SK-N-SH treated with all-trans-retinoic acid at 6 μM for 48 hours (cell line): ENCODE measurements around the gene BMP6.

Source experiments
- ARNTL ChIP-seq: fragments of 450-650 bp; formaldehyde crosslinking; IDR thresholded peaks from 2 replicates; pipeline ENCODE4 v1.5.0; 2020; ENCODE audit warnings: low read depth, mild to moderate bottlenecking, moderate library complexity, borderline replicate concordance
- OSR1 ChIP-seq: fragments of 250-450 bp; sonication (Bioruptor Pico); IDR thresholded peaks from 2 replicates; pipeline ENCODE4 v1.8.0; 2022; ENCODE audit warnings: moderate library complexity, mild to moderate bottlenecking, inconsistent platforms
- PATZ1 ChIP-seq: fragments of 250-450 bp; sonication (Bioruptor Pico); IDR thresholded peaks from 2 replicates; pipeline ENCODE4 v1.8.0; 2020; ENCODE audit warnings: mild to moderate bottlenecking, moderate library complexity, borderline replicate concordance
- RARB ChIP-seq: fragments of 250-450 bp; sonication (Bioruptor Pico); IDR thresholded peaks from 2 replicates; pipeline ENCODE4 v1.8.0; 2021; ENCODE audit warnings: mild to moderate bottlenecking, moderate library complexity
- TOX ChIP-seq: fragments of 250-450 bp; sonication (Bioruptor Pico); IDR thresholded peaks from 2 replicates; pipeline ENCODE4 v1.8.0; 2021; ENCODE audit warnings: mild to moderate bottlenecking, moderate library complexity, borderline replicate concordance

DNA sequence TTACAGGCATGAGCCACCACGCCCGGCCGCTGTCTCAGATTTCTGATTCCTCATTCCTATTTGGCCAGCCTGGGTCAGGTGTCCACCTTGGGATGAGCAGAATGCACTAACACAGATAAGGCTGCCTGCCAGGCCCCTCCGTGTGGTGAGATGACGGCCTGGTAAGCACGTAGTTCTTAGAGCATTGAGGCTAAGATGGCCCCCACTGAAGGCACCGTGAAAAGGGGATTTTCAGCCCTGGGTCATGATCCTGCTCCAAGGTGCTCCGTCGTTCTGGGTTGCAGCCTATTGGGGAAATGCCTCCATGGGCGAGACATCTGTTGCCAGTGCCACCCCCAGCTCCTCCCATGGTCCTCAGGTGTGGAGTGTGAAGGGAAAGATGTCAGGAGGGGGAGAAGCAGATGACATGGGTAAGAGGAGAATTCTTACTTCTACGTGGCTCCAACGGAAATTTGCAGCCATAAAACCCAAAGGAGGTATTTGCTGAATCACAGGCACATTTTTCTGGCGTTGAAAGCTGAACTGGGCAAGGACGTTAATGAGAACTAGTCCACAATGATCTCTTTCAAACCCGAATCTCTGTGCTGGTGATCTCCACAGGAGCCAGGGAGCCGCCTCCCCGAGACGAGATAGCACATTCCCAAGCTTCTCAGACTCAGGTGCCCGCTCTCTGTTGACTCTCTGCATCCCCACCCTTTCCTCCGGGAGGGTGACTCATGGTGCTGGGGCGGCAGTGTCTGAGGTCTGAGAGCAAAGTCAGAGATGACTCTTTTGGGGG is 34.0 kb upstream of the BMP6 start:
- TF ChIP-seq OSR1 (CRISPR knock-in tag) = no peak
- TF ChIP-seq TOX (CRISPR knock-in tag) = no peak
- TF ChIP-seq PATZ1 (CRISPR knock-in tag) = no peak
- no peak for TF ChIP-seq RARB (CRISPR knock-in tag)
- no peak for TF ChIP-seq ARNTL (CRISPR knock-in tag)
